Measurements from ENCODE around the gene CTNND2.

- TF ChIP-seq CTCF (IDR thresholded peaks at IDR 0.05) = no peak
- TF ChIP-seq POLR2A (IDR thresholded peaks at IDR 0.05) = no peak
Measured at GRCh38 chr5:11037080-11037479, 867.2 kb downstream of the CTNND2 start.
